Fibroblast of the aortic adventitia (primary cell): Measurements from ENCODE around the gene NKAIN4. TPM values are rescaled to one million over a fixed set of nuclear protein-coding genes. Genes with fewer than 3 reads are reported as not detected.
A peak's percentile ranks its signal among the peaks of the same experiment; 100 is the strongest.

Experiments used
- DNase-seq: peaks from one replicate; pipeline ENCODE4 v3.0.0-alpha.2; 2010; ENCODE audit warnings: low read depth
- H3K4me3 ChIP-seq: 2 replicates; pipeline ENCODE4 v1.5.1; 2011; ENCODE audit warnings: low read depth, mild to moderate bottlenecking, control low read depth, low read length, moderate library complexity
- total RNA-seq: library from RNA; depleted of rRNA; stranded (reverse); fragments of >200 nt; gene quantifications from 2 replicates; pipeline ENCODE4 v1.2.3, GENCODE V29; 2012; ENCODE audit warnings: low replicate concordance
- TF ChIP-seq, protein P1 (sequence below): IDR thresholded peaks from 2 replicates; pipeline ENCODE4 v1.5.1; 2011; ENCODE audit warnings: mild to moderate bottlenecking, low read length, control low read depth, inconsistent platforms; ENCODE audit not compliant: insufficient read depth

The NKAIN4 gene
- total RNA-seq, 1 donor = not detected

GRCh38 chr20:63238031-63238430, 16.2 kb downstream of the NKAIN4 start:
- DNase-seq = no peak
- TF ChIP-seq, protein P1, sequence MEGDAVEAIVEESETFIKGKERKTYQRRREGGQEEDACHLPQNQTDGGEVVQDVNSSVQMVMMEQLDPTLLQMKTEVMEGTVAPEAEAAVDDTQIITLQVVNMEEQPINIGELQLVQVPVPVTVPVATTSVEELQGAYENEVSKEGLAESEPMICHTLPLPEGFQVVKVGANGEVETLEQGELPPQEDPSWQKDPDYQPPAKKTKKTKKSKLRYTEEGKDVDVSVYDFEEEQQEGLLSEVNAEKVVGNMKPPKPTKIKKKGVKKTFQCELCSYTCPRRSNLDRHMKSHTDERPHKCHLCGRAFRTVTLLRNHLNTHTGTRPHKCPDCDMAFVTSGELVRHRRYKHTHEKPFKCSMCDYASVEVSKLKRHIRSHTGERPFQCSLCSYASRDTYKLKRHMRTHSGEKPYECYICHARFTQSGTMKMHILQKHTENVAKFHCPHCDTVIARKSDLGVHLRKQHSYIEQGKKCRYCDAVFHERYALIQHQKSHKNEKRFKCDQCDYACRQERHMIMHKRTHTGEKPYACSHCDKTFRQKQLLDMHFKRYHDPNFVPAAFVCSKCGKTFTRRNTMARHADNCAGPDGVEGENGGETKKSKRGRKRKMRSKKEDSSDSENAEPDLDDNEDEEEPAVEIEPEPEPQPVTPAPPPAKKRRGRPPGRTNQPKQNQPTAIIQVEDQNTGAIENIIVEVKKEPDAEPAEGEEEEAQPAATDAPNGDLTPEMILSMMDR = no peak

GRCh38 chr20:63236116-63236837, 18.0 kb downstream of the NKAIN4 start:
- no peak for DNase-seq
- TF ChIP-seq, protein P1 = no peak
- no peak overlapping the region for H3K4me3 ChIP-seq

More at GRCh38 chr20:63238031-63238430, 16.2 kb downstream of the NKAIN4 start:
- H3K4me3 ChIP-seq = no peak overlapping the region

DNA sequence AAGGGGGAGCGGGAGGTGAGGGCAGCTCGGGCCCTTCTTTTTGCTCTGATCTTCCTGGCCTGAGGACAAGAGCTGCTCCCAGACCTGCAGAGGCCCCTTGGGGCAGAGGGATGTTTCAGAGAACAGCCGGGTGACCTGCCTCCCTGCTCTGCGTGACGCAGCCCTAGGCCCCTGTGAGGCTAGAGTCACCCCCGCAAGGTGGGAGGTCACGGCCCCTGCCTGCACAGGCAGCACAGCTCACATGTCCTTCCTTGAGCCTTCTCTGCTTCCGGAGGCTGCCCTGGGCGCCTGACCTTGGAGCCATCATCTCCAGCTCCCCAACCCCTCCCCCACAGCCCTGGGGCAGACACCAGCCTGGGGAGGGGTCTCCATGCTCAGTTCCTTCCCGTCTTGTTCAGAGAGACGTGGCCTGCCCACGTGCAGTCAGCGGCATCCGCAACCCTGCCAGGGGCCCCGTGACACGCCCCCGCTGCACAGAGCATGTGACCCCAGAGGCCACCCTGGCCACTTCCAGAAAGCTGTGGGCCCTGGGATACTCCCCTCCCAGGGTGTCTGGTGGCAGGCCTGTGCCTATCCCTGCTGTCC, 18.8 kb downstream of the NKAIN4 start, which contains the start of gene BIRC7:
Gene BIRC7 (plus strand): TSS at position 507 of the 585 bp plus-strand sequence. CDS start 192 bp downstream, outside the sequence.
- TF ChIP-seq, protein P1 = no peak
- DNase-seq = no peak
- H3K4me3 ChIP-seq = no peak within 1 kb of the TSS

DNA sequence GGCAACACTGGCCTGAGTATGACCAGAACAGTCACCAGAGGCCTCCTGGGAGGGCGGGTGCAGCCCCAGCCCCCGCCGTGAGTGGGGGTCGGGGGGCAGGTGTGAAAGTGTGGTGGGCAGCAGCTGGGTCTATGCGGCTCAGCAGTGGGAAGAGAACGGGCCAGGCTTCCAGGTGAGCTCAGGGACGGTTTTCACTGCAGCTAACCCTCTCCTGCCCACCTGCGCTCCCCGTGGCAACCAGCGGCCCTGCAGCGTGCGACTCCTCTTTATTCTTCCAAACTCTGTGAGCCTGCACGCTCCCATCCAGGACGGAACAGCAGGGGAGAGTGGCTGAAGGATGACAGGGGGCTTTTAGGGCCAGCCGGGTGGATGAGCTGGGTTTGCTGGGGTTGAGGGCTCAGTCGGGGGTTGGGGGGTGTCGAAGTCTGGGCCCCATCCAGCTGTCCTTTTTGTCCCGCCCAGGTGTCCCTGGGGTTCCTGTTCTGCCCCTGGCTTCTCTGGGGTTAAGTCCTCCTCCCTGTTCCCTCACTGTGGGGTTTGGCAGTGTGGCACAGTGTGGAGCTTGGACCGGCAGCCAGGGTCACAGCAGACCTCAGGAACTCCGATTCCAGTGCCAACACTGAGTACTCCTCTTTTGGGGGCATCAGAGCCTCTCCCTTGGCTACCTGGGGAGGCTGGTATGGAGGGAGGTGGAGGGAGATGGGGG, 19.4 kb downstream of the NKAIN4 start:
- TF ChIP-seq, protein P1 = peak; percentile 43
- no peak for DNase-seq
- H3K4me3 ChIP-seq = no peak overlapping the region

- no peak for DNase-seq
- TF ChIP-seq, protein P1 = no peak
- no peak overlapping the region for H3K4me3 ChIP-seq
These were observed 20.3 kb downstream of the NKAIN4 start for GRCh38 chr20:63233924-63234323.

GRCh38 chr20:63233061-63233344, 21.3 kb downstream of the NKAIN4 start:
- TF ChIP-seq, protein P1 = no peak
- no peak for DNase-seq
- H3K4me3 ChIP-seq = no peak overlapping the region
